Measurements from ENCODE around the gene TUB. TPM values are rescaled to one million over a fixed set of nuclear protein-coding genes. Genes with fewer than 3 reads are reported as not detected.

Gene TUB, protein sequence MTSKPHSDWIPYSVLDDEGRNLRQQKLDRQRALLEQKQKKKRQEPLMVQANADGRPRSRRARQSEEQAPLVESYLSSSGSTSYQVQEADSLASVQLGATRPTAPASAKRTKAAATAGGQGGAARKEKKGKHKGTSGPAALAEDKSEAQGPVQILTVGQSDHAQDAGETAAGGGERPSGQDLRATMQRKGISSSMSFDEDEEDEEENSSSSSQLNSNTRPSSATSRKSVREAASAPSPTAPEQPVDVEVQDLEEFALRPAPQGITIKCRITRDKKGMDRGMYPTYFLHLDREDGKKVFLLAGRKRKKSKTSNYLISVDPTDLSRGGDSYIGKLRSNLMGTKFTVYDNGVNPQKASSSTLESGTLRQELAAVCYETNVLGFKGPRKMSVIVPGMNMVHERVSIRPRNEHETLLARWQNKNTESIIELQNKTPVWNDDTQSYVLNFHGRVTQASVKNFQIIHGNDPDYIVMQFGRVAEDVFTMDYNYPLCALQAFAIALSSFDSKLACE
- 1.2 and 2.1 TPM in 2 replicates for total RNA-seq (2014; rRNA removed; shearing (Covaris generic))

- DNase-seq (ENCODE audit: low read depth): peak; percentile 20
Measured at GRCh38 chr11:8080674-8081590, at the start of gene TUB. TUB (plus strand) TSS chr11:8081211; CDS start chr11:8081511, 300 bp downstream.

DNA sequence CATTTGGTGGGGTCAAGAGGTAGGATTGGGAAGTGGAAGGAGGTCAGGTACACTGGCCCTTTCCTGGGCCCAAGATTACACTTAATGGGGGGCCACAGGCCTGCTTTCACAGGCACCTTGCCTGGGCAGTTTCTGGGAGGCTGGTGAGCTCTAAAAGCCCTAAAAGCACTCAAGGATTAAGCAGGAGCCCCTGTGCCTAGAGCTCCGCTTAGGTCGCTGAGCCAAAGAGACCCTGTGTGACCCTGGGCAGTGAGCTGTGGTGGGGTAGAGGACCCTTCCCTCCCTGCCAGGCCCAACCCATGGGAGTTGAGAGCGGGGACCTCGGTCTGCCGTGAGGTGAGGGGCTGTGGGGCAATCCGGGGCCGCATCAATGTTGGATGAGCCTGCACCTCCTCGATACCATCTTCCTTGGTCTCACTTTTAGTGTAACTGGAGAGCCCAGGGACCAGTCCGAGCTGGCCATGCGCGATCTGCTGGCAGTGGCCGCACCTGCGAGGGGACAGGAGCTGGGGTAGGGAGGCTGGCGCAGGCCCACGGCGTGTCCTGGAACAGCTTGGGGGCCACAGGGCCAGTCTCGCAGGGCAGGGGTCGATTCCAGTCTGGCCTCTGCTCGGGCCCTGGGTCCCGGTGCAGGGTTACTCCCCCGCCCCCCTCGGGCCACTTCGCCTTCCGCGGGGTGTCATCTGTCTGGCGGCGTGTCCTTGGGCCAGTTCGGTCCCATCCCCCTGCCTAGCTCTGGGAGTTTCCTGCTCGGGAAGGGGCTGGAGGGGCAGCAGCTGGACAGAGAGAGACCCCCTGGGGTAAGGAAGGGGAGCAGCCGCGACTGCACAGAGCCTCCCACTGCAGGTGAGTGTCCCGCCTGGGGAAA lies 49.5 kb upstream of the TUB start:
- DNase-seq (ENCODE audit: low read depth): no peak

GRCh38 chr11:8032122-8032521 lies 48.9 kb upstream of the TUB start:
- no peak for DNase-seq (ENCODE audit: low read depth)

GRCh38 chr11:8032576-8033304 lies 48.3 kb upstream of the TUB start:
- DNase-seq (ENCODE audit: low read depth): no peak

DNA sequence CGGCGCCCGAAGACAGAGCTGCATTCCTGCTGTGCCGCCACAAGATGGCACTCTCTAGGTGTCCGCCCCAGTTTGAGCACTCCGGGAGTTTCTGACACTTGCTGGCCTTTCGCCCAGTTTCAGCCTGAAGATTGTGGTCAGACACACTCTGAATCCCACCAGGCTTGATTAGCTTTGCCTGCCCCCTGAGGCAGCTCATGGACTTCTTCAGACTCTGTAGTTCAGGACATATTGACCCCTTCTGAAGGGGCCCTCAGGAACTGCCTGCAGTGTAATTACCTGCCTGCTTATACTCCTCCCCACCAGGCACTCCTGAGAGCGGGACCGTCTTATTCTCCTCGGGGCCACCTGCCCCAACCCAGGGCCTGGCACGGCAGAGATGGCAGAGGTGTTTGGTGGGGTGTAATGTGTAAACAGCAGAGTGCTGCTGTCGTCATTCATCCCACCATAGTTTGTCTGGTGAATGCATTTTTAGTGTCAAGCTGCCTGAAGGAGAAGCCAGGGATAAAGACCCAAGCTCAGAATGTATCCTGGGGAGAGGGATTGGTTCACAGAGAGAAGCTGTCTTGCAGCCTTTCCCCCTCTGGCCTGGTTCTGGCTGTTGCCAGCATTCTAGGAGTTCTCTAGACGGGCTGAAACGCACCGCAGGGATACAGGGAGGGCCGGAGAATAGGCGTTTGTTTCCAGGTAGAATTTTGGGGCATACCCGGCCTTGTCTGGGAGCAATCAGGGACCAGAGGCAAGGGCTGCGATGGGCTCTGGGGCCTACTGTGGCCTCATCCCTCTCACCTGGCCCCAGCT lies 47.5 kb upstream of the TUB start:
- DNase-seq (ENCODE audit: low read depth): peak; percentile 85

- no peak for DNase-seq (ENCODE audit: low read depth)
Measured at GRCh38 chr11:8034106-8034585, 46.9 kb upstream of the TUB start.

DNA sequence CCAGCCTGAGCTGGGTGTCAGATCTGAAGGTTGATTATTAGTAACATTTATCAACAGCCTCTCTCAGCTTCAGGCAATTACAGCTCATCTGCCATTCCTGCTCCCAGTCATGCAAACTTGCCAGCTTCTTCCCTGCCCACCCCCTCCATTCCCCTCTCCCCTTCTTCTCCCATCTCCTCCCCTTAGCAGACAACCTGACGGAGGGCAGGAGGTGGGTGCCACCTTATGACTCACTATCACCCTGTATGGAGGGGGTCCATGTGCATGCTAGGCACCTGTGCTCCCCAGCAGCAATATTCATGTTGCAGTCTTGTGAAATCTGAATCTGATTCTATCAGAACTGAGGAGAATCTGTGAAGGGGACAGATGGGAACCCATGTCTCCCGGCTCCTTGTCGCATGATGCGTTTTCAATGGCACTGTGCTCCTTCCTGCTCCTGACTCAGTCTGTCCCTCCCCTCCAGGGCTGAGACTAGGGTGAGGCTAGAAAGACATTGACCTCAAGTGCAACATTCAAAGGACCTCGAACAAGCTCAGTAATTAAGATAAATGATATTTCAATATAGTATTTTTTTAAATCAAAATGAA lies 46.3 kb upstream of the TUB start:
- DNase-seq (ENCODE audit: low read depth): no peak

DNA sequence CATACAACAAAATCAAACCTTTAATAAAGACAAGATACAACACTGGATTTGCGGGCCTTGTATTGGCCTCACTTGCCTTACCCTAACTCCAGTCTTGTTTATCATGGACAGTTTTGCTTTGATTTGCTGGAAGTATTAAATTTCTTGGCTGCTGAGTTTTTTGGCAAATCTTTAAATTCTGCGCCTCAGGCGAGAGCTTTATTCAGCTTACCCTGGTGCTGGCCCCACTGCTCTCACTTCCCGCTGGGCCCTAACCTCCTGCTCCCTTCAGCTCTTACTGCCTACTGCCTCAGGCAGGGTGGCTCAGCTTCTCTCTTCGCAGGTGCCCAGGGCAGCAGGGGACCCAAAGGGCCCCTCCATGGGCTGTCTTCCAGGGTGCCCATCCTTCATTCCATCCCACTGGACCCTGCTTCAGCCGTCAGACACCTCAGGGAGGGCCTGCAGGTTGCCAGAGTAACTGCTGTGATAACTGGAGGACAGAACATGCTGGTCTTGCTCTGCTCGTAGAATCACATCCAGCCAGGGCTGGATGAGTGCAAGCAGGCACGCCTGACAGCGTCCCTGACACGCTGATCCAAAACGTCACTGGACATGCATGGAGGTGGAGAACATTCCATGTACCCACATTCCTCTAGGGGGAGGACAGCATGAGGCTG lies 45.7 kb upstream of the TUB start:
- DNase-seq (ENCODE audit: low read depth): no peak

DNA sequence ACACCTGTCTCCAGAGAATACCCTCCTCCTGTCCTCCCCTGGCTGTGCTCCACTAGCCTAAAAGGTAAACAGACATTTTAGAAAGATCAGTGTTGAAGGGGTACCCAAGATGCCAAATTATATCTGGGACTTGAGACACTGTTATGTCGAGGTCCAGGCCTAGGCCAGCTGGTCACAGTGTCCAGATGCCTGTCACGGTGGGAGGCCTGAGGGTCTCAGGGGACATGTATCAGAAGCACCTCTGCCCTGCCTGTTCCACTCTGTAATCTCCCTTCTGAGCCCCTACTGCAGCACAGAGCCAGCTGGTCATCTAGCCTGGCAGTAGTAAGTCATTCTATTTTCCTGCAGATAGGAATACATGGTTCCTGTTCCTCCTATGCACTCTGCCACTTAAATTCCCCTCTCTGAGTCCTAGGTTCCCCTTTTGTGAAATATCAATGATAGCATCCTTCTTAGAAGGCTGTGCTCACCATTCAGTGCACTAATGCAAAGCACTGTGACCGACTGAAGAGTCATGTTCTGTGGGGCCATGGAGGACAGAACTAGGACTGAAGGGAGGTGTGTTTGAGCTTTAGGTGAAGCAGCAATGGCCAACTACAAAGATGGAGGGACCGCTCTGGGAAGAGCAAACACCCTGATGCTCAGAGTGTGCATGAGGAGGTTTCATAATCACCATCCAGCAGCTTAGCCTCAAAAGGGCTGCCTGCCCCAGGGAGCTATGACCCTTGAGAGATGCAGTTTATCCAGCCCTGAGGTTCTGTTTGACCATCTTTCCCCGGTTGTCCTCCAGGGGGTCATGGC lies 44.8 kb upstream of the TUB start:
- DNase-seq (ENCODE audit: low read depth): no peak

GRCh38 chr11:8036986-8037385 lies 44.0 kb upstream of the TUB start:
- no peak for DNase-seq (ENCODE audit: low read depth)

GRCh38 chr11:8038393-8038792 lies 42.6 kb upstream of the TUB start:
- no peak for DNase-seq (ENCODE audit: low read depth)

DNA sequence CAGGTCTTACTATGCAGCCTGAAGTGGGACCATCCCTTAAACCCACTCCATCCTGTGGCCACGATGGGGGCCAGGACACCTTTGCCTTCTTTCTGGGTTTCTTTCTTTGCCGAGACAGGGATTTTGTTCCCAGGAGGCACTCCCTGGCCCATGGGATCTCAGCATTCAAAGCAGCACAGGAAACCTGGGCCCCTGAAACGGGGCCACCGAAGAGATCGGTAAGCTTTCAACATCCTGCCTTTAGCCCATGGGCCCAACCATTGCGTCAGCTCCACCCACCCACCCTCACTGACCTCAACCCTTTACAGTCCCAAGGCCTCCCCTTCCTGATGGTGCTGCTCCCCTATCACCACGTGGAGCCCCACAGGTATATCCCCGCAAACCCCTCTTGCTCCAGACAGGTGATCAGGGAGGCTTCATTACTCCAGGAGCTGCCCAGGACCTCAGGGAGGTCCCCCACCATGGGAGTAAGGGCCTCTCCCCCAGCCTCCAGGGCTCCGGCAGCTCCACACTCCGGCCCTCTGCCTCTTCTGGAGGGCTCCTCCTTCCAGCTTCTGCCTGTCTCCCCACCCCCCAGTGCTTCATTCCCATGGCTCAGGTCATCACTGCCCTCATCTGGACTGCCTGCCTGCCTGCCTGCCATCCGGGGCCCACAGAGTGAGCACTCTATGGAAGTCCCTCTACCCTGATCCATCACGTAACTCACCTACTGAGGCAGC lies 42.0 kb upstream of the TUB start:
- no peak for DNase-seq (ENCODE audit: low read depth)

- no peak for DNase-seq (ENCODE audit: low read depth)
Measured at GRCh38 chr11:8039530-8040260, 41.3 kb upstream of the TUB start.

DNA sequence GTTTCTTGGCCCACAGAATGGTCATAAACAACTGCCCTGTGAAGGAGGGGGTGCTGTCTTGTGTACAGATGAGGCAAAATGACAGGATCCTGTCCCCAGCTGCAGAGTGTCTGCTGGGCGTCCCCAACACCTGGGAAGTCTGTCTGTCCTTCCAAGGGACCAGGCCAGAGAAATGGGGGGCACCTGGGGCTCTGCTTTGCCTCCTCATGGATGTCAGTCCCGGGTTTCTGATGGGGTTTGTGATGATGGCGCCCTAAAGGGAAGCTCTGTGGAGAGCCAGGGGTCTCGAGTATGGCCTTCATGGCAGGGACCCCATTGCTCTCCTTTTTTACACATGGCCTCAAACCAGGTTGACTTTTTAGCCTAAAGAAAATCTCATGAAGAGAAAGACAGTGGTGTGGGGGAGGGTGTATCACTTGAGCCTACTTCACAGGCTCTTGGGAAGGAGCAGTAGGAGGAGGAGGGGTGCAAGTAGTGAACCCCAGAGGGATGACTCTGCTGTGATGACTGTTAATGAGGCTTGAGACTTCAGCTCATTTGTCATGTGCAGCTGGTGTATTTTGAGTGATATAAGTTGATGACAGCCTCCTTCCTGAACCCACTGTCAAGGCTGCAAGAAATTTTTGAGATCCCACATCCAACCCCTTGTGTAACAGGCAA lies 40.6 kb upstream of the TUB start:
- DNase-seq (ENCODE audit: low read depth): no peak

GRCh38 chr11:8040921-8041285 lies 40.1 kb upstream of the TUB start:
- DNase-seq (ENCODE audit: low read depth): no peak

GRCh38 chr11:8041576-8041975 lies 39.4 kb upstream of the TUB start:
- DNase-seq (ENCODE audit: low read depth): no peak

Measured in Daoy (cell line).